ENCODE data around the gene TAS2R4. TPM values are rescaled to one million over a fixed set of nuclear protein-coding genes. Genes with fewer than 3 reads are reported as not detected.

The TAS2R4 gene
- total RNA-seq, 2 experiments from 2014 or later: 1.2 to 1.6 TPM

GRCh38 chr7:141738592-141739013 lies 37.9 kb upstream of the TAS2R4 start:
- intact Hi-C loops (cut with micrococcal nuclease; ENCODE audit: unreplicated experiment): loop anchor here (1.0 to 5.0 kb wide), 7 partner anchors 36 to 1549 kb away; partner anchors contain the start of genes AGK, BRAF, CASP2 and DENND11
- ChIA-PET POLR2A (interaction anchor here (0.7 to 1.8 kb wide), 6 partner anchors 12 to 1561 kb away, joined by 3 to 5 read pairs (median 3); partner anchors contain the start of gene AGK), CTCF (ENCODE audit: unreplicated experiment) (no interaction called here)
- Histone ChIP-seq H3K4me3 (ENCODE audit: low read depth, low read length, poor library complexity, severe bottlenecking) (peak overlapping the region; percentile 79), H3K9me3 (ENCODE audit: low read length) (no peaks in the 10 kb centered on the region), H3K9me2 (ENCODE audit: insufficient read depth, low read length) (no peaks in the 10 kb centered on the region), H3K79me2 (ENCODE audit: insufficient read depth, low read depth, low read length) (peaks cover 35% of the 10 kb centered on the region), H3K27ac (ENCODE audit: low read depth, low read length, poor library complexity, severe bottlenecking) (peak overlapping the region; percentile 73), H3K4me1 (ENCODE audit: insufficient read depth, low read length, poor library complexity, severe bottlenecking) (peaks cover 28% of the 10 kb centered on the region), H3K4me2 (ENCODE audit: low read length) (peak overlapping the region; percentile 87), H4K20me1 (ENCODE audit: insufficient read depth, low read length) (peaks cover 6% of the 10 kb centered on the region; the same call in 1 of the 2 replicates), H3K36me3 (ENCODE audit: insufficient read depth, low read length) (peaks cover 46% of the 10 kb centered on the region), H2AFZ (ENCODE audit: low read length) (peak overlapping the region; percentile 42; the same call in 1 of the 2 replicates)
- TF ChIP-seq, protein P1, sequence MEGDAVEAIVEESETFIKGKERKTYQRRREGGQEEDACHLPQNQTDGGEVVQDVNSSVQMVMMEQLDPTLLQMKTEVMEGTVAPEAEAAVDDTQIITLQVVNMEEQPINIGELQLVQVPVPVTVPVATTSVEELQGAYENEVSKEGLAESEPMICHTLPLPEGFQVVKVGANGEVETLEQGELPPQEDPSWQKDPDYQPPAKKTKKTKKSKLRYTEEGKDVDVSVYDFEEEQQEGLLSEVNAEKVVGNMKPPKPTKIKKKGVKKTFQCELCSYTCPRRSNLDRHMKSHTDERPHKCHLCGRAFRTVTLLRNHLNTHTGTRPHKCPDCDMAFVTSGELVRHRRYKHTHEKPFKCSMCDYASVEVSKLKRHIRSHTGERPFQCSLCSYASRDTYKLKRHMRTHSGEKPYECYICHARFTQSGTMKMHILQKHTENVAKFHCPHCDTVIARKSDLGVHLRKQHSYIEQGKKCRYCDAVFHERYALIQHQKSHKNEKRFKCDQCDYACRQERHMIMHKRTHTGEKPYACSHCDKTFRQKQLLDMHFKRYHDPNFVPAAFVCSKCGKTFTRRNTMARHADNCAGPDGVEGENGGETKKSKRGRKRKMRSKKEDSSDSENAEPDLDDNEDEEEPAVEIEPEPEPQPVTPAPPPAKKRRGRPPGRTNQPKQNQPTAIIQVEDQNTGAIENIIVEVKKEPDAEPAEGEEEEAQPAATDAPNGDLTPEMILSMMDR (conservative IDR thresholded peaks at IDR 0.05; ENCODE audit: low read length): no peak
- no peak for TF ChIP-seq EZH2phosphoT487 (IDR thresholded peaks at IDR 0.05; ENCODE audit: borderline replicate concordance, low read depth, low read length)
- DNase-seq (ENCODE audit: low spot score): no peak
- BruUV-seq (replicated peaks): TSS peak; percentile 86

DNA sequence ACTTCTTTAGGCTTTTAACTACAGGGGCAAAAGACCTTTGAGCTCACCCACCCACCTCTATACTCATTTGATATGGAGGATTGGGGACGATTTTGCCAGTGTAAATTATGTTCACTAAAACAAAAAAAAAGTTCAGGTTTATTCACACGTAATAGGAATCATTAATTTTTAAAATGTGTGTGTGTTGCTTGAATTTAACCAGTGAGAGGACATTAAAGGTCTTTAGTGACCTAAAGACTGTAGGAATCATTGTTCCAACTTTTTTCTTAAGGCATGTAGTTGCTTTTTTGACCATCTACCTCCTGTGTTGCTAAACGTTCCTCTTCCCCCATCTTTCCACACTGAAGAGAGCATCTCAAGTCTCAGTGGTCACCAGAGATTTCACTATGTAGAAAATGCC lies 37.2 kb upstream of the TAS2R4 start:
- Histone ChIP-seq H3K4me1 (ENCODE audit: insufficient read depth, low read length, poor library complexity, severe bottlenecking) (peaks cover 28% of the 10 kb centered on the region), H3K9me2 (ENCODE audit: insufficient read depth, low read length) (no peaks in the 10 kb centered on the region), H3K27ac (ENCODE audit: low read depth, low read length, poor library complexity, severe bottlenecking) (peak overlapping the region; percentile 73), H3K4me3 (ENCODE audit: low read depth, low read length, poor library complexity, severe bottlenecking) (peak overlapping the region; percentile 79), H3K79me2 (ENCODE audit: insufficient read depth, low read depth, low read length) (peaks cover 35% of the 10 kb centered on the region), H3K36me3 (ENCODE audit: insufficient read depth, low read length) (peaks cover 52% of the 10 kb centered on the region), H3K4me2 (ENCODE audit: low read length) (peak overlapping the region; percentile 87), H3K9me3 (ENCODE audit: low read length) (no peaks in the 10 kb centered on the region), H4K20me1 (ENCODE audit: insufficient read depth, low read length) (peaks cover 6% of the 10 kb centered on the region; the same call in 1 of the 2 replicates), H2AFZ (ENCODE audit: low read length) (no peak overlapping the region)
- TF ChIP-seq, protein P1 (conservative IDR thresholded peaks at IDR 0.05; ENCODE audit: low read length): no peak
- no peak for TF ChIP-seq EZH2phosphoT487 (IDR thresholded peaks at IDR 0.05; ENCODE audit: borderline replicate concordance, low read depth, low read length)
- POLR2A ChIA-PET: interaction anchor here (0.6 to 1.8 kb wide), 5 partner anchors 12 to 66 kb away, joined by 3 to 5 read pairs (median 3); no protein-coding TSS in a partner anchor
- no TSS peak for BruUV-seq (replicated peaks)
- DNase-seq (ENCODE audit: low spot score): no peak
- CTCF ChIA-PET (ENCODE audit: unreplicated experiment): no interaction called here
- intact Hi-C loops (cut with micrococcal nuclease; ENCODE audit: unreplicated experiment): loop anchor here (5.0 kb wide), 5 partner anchors 187 to 1548 kb away; partner anchors contain the start of genes AGK, BRAF, CASP2 and MRPS33

DNA sequence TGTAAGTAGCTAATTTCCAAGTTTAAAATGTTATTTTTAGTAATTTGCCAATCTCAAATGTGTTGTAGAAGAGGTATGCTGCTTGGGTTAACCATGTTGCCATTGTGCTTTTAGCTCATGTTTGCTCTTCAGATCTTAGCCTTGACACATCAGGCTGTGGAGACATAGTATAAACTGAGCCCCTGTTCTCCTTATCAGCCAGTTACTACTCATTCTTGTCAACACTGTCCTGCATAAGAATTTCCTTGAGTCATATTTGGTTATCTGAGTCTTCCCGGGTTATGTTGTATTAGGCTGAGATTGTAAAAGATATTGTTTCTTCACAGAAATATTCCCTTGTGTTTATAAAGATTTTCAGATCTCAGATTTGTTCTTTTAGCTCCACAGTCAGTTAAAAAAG lies 34.2 kb upstream of the TAS2R4 start:
- TF ChIP-seq EZH2phosphoT487 (IDR thresholded peaks at IDR 0.05; ENCODE audit: borderline replicate concordance, low read depth, low read length): no peak
- TF ChIP-seq, protein P1 (conservative IDR thresholded peaks at IDR 0.05; ENCODE audit: low read length): no peak
- Histone ChIP-seq H3K79me2 (ENCODE audit: insufficient read depth, low read depth, low read length) (peaks cover 41% of the 10 kb centered on the region), H3K9me2 (ENCODE audit: insufficient read depth, low read length) (no peaks in the 10 kb centered on the region), H2AFZ (ENCODE audit: low read length) (no peak overlapping the region), H3K36me3 (ENCODE audit: insufficient read depth, low read length) (peaks cover 82% of the 10 kb centered on the region), H3K9me3 (ENCODE audit: low read length) (no peaks in the 10 kb centered on the region), H3K4me2 (ENCODE audit: low read length) (no peak overlapping the region), H4K20me1 (ENCODE audit: insufficient read depth, low read length) (peaks cover 6% of the 10 kb centered on the region; the same call in 1 of the 2 replicates), H3K4me1 (ENCODE audit: insufficient read depth, low read length, poor library complexity, severe bottlenecking) (peaks cover 18% of the 10 kb centered on the region), H3K27ac (ENCODE audit: low read depth, low read length, poor library complexity, severe bottlenecking) (no peak overlapping the region), H3K4me3 (ENCODE audit: low read depth, low read length, poor library complexity, severe bottlenecking) (no peak overlapping the region)
- ChIA-PET CTCF (ENCODE audit: unreplicated experiment) (no interaction called here), POLR2A (interaction anchor here (1.8 kb wide), 1 partner anchor 25 kb away, joined by 5 read pairs; no protein-coding TSS in a partner anchor)
- no TSS peak for BruUV-seq (replicated peaks)
- intact Hi-C loops (cut with micrococcal nuclease; ENCODE audit: unreplicated experiment): no loop called here
- DNase-seq (ENCODE audit: low spot score): no peak
